Midbrain (tissue), 1 donor: ENCODE measurements around the gene MAST4.
"Not testable (repeated sequence)": the region's sequence is repeated elsewhere in the genome, so short reads cannot be mapped to it uniquely, and the experiment has no call there.

Experiments used
- DNase-seq: peaks from one replicate; lab custom pipeline; 2025; lab: John Stamatoyannopoulos, UW

The MAST4 gene

DNA sequence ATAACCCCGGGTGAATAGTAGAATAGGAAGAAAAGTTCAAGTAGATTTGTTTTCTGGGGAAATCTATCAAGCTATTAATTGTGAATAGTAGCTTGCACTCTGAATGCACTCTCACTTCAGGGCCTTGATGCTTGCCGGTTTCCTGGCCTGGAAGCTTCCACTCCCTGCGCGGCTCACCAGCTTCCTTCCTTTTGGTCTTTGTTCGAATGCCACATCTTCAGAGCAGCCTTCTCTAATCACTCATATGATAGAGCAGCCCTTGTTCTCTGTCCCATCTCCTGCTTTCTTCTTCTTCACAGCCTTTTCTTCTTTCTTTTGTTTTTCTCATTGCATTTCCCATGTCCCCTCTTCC is 146.7 kb downstream of the MAST4 start:
- DNase-seq: no peak

- DNase-seq: no peak
These were observed 147.2 kb downstream of the MAST4 start for GRCh38 chr5:66743344-66743743.

- no peak for DNase-seq
These were observed 147.8 kb downstream of the MAST4 start for GRCh38 chr5:66744040-66744439.

DNA sequence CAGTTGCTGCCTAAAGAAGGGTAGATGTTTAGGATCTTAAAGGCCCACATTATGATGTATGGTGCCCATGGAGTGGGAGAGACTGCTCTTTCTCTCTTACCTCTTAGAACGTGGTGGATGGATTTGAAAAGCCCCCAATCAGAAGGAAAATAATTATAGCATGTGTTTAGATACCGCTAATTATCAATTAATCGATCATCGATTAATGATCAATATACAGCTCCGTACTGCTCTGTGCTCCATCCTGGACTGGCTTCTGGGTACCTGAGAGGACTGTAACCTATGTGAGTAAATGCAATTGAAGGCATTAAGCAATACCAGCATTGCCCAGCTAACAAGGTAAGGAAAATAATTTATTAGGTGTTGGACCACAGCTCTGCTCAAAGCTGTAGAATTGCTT is 149.1 kb downstream of the MAST4 start:
- no peak for DNase-seq

- no peak for DNase-seq
These were observed 151.4 kb downstream of the MAST4 start for GRCh38 chr5:66747607-66748006.

- DNase-seq: not testable (repeated sequence)
These were observed 156.5 kb downstream of the MAST4 start for GRCh38 chr5:66752668-66753067.

- DNase-seq: peak; percentile 31
These were observed 161.1 kb downstream of the MAST4 start for GRCh38 chr5:66757219-66757833.

DNA sequence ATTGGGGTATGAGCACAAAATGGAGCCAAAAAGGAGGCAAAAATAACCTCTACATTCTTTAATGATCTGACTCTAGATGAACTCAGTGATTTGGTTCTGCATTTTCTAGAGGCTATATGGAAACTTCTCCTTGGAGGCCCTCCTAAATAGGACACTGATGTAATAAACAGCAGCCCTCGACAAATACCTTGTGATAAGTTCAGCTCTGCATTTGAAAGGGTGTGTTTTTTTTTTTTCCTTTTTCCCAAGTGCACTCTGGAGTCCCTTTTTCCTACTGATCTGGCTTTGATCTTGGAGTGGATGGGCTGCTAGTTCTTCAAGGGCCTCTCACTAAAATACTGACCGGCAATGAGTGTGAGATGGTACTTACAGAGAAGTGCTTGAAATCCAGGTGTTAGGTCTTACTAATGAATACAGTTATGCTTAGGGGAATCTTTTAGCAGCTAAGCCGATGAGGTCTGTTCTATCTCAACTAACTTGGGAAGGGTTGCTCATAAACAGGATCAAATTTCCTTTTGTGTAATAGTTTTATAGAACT is 161.7 kb downstream of the MAST4 start:
- no peak for DNase-seq

DNA sequence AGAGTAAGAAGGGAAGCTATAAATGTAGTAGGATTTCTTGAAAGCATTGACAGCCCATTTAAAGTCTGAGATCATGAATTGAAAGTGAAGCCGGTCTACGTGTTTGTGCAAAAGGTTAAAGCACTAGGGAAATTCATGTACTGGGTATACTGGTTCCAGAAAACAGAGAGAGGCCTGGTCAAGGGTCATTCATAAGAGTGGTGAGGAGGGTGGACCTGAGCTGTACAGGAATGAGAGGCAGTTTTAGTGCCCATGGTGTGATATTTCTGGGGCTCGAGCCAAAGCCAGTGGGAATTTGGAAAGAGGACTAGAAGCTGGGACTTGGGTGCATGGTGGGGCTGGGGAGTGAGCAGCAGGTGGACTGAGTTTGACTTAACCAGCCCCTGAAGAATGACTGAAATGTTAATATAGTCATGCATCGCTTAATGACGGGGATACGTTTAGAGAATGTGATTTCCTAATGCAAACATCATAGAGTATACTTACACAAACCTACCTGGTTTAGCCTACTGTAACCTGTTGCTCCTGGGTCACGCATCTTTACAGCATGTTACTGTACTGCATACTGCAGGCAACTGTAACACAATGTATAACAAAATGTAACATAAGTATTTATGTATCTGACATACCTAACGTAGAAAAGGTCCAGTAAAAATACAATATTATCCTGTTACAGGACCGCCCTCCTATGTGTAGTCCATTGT is 173.0 kb downstream of the MAST4 start:
- no peak for DNase-seq

- no peak for DNase-seq
These were observed 173.8 kb downstream of the MAST4 start for GRCh38 chr5:66769839-66770617.

DNA sequence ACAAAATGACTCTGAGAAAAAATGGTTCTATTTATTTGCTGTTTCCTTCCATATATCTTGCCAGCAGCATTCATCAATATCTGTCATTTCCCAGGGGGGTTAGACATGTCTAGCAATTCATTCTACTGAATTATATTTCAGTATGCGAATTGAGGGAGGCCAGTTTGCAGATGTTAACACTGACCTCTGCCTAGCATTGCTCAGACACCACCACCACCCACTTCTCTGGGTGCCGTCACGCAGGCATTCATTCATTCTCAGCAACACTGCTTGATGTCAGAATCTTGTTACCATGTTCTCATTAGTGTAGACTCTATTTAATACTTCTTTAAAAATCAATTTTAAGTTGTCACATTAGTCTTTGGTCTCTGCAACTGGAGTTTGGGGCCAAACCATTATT is 181.7 kb downstream of the MAST4 start:
- DNase-seq: no peak

DNA sequence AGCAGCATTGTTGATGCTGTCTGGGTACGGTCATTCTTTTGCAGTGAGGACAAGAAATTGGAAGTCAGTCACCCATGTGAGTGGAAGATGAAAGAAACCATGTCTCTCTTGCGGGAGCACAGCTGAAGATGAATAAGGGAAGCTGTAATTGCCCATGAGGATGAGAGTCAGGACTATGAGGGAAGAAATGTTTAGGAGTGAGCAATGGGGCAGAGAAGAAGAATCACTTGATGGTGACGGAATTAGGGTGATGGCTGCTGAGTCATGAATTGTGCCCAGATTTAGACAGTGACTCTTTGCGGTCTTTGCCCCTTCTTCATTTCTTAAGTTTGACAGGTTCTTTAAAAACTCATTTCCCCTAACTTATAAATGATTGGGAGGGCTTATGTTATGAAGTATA is 183.3 kb downstream of the MAST4 start:
- no peak for DNase-seq

GRCh38 chr5:66788556-66788955 is 192.4 kb downstream of the MAST4 start:
- no peak for DNase-seq

DNA sequence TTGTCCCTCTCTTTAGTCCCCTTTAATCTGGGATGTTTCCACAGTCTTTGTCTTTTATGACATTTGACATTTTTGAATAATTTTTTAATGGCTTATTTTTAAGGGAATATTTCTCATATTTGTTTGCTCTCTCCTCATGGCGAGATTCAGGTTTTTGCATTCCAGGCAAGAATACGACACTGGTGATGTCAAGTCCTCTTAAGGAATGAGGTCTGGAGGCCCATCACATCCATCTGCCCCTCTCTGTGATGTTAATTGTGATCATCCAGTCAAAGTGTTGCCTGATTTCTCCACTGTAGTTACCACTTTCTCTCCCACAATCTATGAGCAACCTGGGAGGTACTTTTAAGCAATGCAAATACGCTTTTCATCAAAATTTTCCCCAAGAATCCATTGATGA is 193.2 kb downstream of the MAST4 start:
- DNase-seq: no peak

GRCh38 chr5:66793049-66793448 is 196.9 kb downstream of the MAST4 start:
- DNase-seq: no peak

DNA sequence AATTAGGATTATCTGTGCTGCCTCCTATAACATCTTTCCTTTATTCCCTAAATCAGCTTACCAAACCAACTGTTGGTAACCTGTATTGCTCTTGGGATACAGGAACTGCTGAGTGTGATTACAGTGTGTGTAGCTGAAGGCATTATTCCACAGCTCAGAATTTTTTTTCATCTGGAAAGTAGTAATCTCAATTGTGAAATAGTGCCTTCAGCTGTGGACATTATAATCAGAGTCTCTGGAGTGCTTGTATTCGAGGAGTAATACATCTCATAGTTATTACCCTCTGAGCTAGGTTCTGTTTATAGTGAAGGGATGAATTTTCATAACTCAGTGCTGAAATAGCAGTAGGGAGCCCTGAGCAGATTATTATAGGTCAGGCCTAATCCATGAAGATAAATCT is 199.5 kb downstream of the MAST4 start:
- no peak for DNase-seq

- DNase-seq: no peak
These were observed 200.4 kb downstream of the MAST4 start for GRCh38 chr5:66796305-66797292.

GRCh38 chr5:66802941-66803340 is 206.7 kb downstream of the MAST4 start:
- DNase-seq: no peak

GRCh38 chr5:66805514-66806430 is 209.6 kb downstream of the MAST4 start:
- DNase-seq: no peak

DNA sequence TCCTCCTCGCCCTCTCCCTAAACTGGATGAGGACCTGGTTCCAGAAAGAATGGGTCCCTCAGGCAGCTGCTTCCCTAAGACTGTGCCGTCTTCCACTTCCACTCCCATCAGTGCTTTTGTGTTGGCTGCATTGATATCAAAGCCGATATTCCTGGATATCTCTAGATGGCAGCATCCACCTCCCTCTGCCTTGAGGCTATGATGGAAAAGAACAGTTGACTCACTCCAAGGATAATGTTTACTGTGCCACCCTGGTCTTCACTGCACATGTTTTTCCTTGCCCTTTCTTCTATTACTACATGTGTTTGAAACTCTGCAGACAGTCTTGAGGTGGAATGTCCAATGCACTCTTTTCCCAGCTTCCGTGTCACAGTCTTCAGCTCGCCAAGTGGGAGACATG is 211.6 kb downstream of the MAST4 start:
- DNase-seq: peak; percentile 62

DNA sequence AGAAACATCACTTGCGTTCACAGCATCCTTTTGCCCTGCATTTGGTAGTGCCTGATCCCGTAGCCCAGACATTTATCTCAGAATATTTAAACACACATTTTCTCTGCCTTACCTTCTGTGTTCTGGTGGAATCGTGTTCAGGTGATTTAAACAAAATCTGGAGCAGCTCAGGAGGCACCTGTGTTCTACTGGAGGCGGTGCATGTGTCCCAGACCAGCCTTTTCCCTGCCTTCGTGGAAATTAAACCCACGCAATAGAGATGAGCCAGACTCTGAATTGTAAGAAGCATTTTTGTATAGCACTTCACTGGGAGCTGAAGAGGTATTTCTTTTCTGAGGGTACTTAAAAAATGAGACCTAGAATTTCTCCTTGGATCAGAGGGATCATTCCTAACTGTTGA is 212.5 kb downstream of the MAST4 start:
- DNase-seq: no peak
